Testis (tissue), 3 donors: ENCODE data around the gene MED7. TPM values are rescaled to one million over a fixed set of nuclear protein-coding genes. Genes with fewer than 3 reads are reported as not detected.

ENCODE experiments used
- DNase-seq: peaks from one replicate; pipeline ENCODE4 v3.0.0-alpha.2; 2019
- H3K27ac ChIP-seq, 2 donors: fragments of 200-600 bp; sonication (generic); one replicate each; pipeline ENCODE4 v1.5.1; 2019
- H3K27me3 ChIP-seq: fragments of 200-600 bp; sonication (generic); one replicate; pipeline ENCODE4 v1.5.1; 2019
- H3K36me3 ChIP-seq: fragments of 200-600 bp; sonication (generic); one replicate; pipeline ENCODE4 v1.5.1; 2017; ENCODE audit warnings: low read depth; ENCODE audit errors: missing control alignments
- H3K4me1 ChIP-seq: fragments of 200-600 bp; sonication (generic); one replicate; pipeline ENCODE4 v1.5.1; 2019
- H3K4me3 ChIP-seq, 2 donors: fragments of 200-600 bp; sonication (generic); one replicate each; pipeline ENCODE4 v1.5.1; 2017 to 2019
- H3K9me3 ChIP-seq: fragments of 200-600 bp; sonication (generic); one replicate; pipeline ENCODE4 v1.5.1; 2017
- CTCF ChIP-seq, 3 experiments: fragments of 450-650 bp in 2 of 3; fragments of 200-600 bp in 1 of 3; sonication (generic) in 1 of 3; IDR thresholded peaks; one replicate each; pipeline ENCODE4 v1.5.1; 2016 to 2019; ENCODE audit warnings: antibody characterized with exemption in 3 of 3, mild to moderate bottlenecking in 2 of 3, moderate library complexity in 1 of 3
- POLR2A ChIP-seq: fragments of 450-650 bp; IDR thresholded peaks from one replicate; pipeline ENCODE4 v1.6.1; 2017; ENCODE audit warnings: antibody characterized with exemption, mild to moderate bottlenecking, moderate library complexity
- WGBS, 2 donors: methylation state at CpG; one replicate each; pipeline ENCODE4 v1.1.5; 2018; 5-methylcytosine and 5-hydroxymethylcytosine counted together
- intact Hi-C: fragments of 100-400 bp; cut with DNase I; formaldehyde crosslinking; loops from one replicate; pipeline ENCODE4 v1.15.1; 2023; ENCODE audit warnings: low total_unique reads
- polyA plus RNA-seq: library from polyadenylated mRNA; stranded (reverse); fragments of 350-450 nt; fragmentation: Illumina TruSeq; extraction: RNeasy Lipid Tissue Mini Kit (QIAGEN cat#74804); gene quantifications from one replicate; pipeline ENCODE4 v1.2.3, GENCODE V29; 2014; ENCODE audit warnings: low read depth, low replicate concordance; ENCODE audit not compliant: insufficient read depth
- total RNA-seq, 2 donors: library from RNA; depleted of rRNA; stranded (reverse); fragments of >200 nt; gene quantifications; one replicate each; pipeline ENCODE4 v1.2.3, GENCODE V29; 2016

MED7 gene
- total and polyA plus RNA-seq, 3 donors from 2014 or later: 16.8 to 50.3 (median 21.1) TPM

- peak; percentile 25 for DNase-seq
- intact Hi-C loops: no loop called here
- no peaks in the 10 kb centered on the region for H3K9me3 ChIP-seq
- no peak for TF ChIP-seq POLR2A
- TF ChIP-seq CTCF (IDR thresholded peaks at IDR 0.05): no peak
- no peaks in the 10 kb centered on the region for H3K4me1 ChIP-seq
- no peaks in the 10 kb centered on the region for H3K36me3 ChIP-seq
- 82 to 83% methylated on average over 14 of the region's 14 CpGs for WGBS, 2 donors
- peak overlapping the region in 1 of 2 donors; percentile 14 for H3K27ac ChIP-seq
- H3K4me3 ChIP-seq: no peak overlapping the region
- H3K27me3 ChIP-seq: no peaks in the 10 kb centered on the region
Measured at GRCh38 chr5:157106630-157107461, 35.8 kb downstream of the MED7 start.

DNA sequence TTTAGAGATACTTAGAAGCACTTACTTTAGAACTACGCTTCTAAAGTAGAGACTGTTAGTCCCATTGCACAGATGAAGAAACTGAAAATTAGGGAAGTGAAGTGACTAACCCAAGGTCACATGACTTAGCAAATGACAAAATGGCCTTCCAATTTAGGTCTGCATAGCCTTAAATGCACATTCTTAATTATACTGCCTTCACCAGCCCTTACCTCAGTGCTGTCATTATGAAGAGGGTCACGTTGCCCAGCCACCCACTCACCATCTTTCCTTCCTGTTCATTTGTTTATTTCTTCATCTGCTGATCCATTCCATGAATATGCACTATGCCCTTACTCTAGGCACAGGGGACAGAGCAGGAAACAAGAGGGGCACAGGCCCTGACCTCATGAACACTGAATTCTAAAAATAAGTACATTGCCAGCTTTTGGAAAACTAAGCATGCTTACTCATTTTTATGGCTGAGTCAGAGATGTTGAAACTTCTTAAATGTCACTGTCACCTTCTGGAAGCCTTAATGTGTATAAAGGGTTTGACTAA lies 42.5 kb downstream of the MED7 start:
- TF ChIP-seq POLR2A (no peak), CTCF (IDR thresholded peaks at IDR 0.05) (no peak)
- H3K27me3 ChIP-seq: no peaks in the 10 kb centered on the region
- no peak for DNase-seq
- no peaks in the 10 kb centered on the region for H3K4me1 ChIP-seq
- 66 to 89% methylated on average over 2 of the region's 2 CpGs for WGBS, 2 donors
- H3K27ac ChIP-seq: no peak overlapping the region
- no peak overlapping the region for H3K4me3 ChIP-seq
- H3K9me3 ChIP-seq: no peaks in the 10 kb centered on the region
- intact Hi-C loops: no loop called here
- H3K36me3 ChIP-seq: no peaks in the 10 kb centered on the region

DNA sequence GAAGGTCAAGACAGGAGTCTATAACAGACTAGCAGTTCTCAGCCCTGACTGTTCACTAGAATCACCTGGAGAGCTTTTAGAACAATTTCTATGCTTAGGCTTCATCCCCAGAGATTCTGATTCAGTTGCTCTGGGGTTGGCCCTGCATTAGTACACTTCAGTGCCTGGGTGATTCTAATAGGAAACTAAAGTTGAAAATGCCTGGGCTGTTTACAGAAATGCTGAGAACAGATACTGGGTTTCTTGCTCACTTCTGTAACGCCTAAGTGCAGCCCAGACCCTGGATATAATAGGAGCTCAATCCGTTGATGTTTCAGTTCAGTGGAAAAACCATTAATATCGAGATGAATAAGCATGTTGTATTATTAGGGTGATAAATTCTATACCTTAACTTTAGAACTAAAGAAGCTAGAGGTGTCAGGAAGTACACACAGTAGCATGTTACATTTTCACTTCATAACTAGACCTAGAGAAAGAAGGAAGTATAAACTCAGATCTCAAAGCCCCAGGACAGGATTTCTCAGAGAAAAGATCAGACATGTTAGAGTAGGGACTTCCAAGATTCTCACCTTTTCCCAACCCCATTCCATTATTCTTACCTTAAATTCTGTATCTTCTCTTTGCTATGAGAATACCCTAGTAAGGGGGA lies 54.2 kb downstream of the MED7 start:
- TF ChIP-seq POLR2A (no peak), CTCF (IDR thresholded peaks at IDR 0.05) (no peak)
- intact Hi-C loops: no loop called here
- no peaks in the 10 kb centered on the region for H3K9me3 ChIP-seq
- no peak overlapping the region for H3K4me3 ChIP-seq
- no peak overlapping the region for H3K27ac ChIP-seq
- no peaks in the 10 kb centered on the region for H3K27me3 ChIP-seq
- WGBS, 2 donors: 85 to 97% methylated on average over 3 of the region's 3 CpGs
- H3K36me3 ChIP-seq: no peaks in the 10 kb centered on the region
- DNase-seq: no peak
- no peaks in the 10 kb centered on the region for H3K4me1 ChIP-seq

Other genes with a start within 250 kb of the MED7 start
- 10 to 100 TPM; 34.4 to 78.0 TPM for gene TIMD4, start 179.6 kb downstream of the MED7 start, total RNA-seq
- 197 TPM for gene TIMD4, start 179.6 kb downstream of the MED7 start, polyA plus RNA-seq
- gene HAVCR1, start 83.7 kb downstream of the MED7 start, total RNA-seq: 1 to 10 TPM; 1.1 to 1.7 TPM
- gene HAVCR1, start 83.7 kb downstream of the MED7 start, polyA plus RNA-seq: 3.1 TPM
- gene HAVCR2, start 33.8 kb downstream of the MED7 start, total RNA-seq: 1 to 10 TPM; 3.1 to 3.2 TPM
- gene HAVCR2, start 33.8 kb downstream of the MED7 start, polyA plus RNA-seq: 3.6 TPM
- gene GARIN3, start 23.4 kb upstream of the MED7 start, total RNA-seq: 10 to 100 TPM; 11.5 to 27.8 TPM
- 45.6 TPM for gene GARIN3, start 23.4 kb upstream of the MED7 start, polyA plus RNA-seq
- gene ITK, start 38.0 kb upstream of the MED7 start, total RNA-seq: 1 to 10 TPM in 1 of 2 donors, under 1 TPM in 1; 0.93 to 1.3 TPM
- 3.8 TPM for gene ITK, start 38.0 kb upstream of the MED7 start, polyA plus RNA-seq
- gene CYFIP2, start 123.3 kb upstream of the MED7 start, total RNA-seq: 10 to 100 TPM; 32.1 to 41.4 TPM
- gene CYFIP2, start 123.3 kb upstream of the MED7 start, polyA plus RNA-seq: 21.7 TPM